Adrenal gland (tissue), 12 donors: Measurements from ENCODE around the gene EXOC4. TPM values are rescaled to one million over a fixed set of nuclear protein-coding genes. Genes with fewer than 3 reads are reported as not detected.

Experiments
- DNase-seq, 7 donors: peaks; one replicate each; pipeline ENCODE4 v3.0.0-alpha.2; 2019 to 2020
- H3K27ac ChIP-seq, 5 donors: fragments of 200-600 bp; sonication (generic) in 4 of 5; 1 replicate in 3 of 5; 2 replicates in 2 of 5; pipeline versions ENCODE4 v1.5.1 to v1.8.0; 2016 to 2020; ENCODE audit warnings: mild to moderate bottlenecking in 1 of 5
- H3K27me3 ChIP-seq: fragments of 200-600 bp; 2 replicates; pipeline ENCODE4 v1.8.0; 2021
- H3K36me3 ChIP-seq, 2 donors: fragments of 200-600 bp; replicated peaks in 1 of 2; 1 replicate in 1 of 2; 2 replicates in 1 of 2; pipeline versions ENCODE4 v1.5.1 to v1.8.0; 2018 to 2022
- H3K4me1 ChIP-seq, 2 donors: fragments of 200-600 bp; replicated peaks in 1 of 2; 1 replicate in 1 of 2; 2 replicates in 1 of 2; pipeline versions ENCODE4 v1.5.1 to v1.8.0; 2018 to 2021
- H3K4me3 ChIP-seq, 4 donors: fragments of 200-600 bp; sonication (generic) in 3 of 4; one replicate each; pipeline ENCODE4 v1.5.1; 2016 to 2018
- H3K9me3 ChIP-seq, 3 donors: fragments of 200-600 bp; sonication (generic) in 1 of 3; replicated peaks in 1 of 3; 1 replicate in 2 of 3; 2 replicates in 1 of 3; pipeline versions ENCODE4 v1.5.1 to v1.8.0; 2016 to 2021
- CTCF ChIP-seq, 6 experiments: fragments of 450-650 bp in 4 of 6; fragments of 200-600 bp in 2 of 6; sonication (generic) in 1 of 6; IDR thresholded peaks; 1 replicate in 5 of 6; 2 replicates in 1 of 6; pipeline versions ENCODE4 v1.5.1 to v1.8.0; 2016 to 2021; ENCODE audit warnings: antibody characterized with exemption in 6 of 6, mild to moderate bottlenecking in 2 of 6, moderate library complexity in 1 of 6
- POLR2A ChIP-seq, 2 donors: fragments of 450-650 bp; IDR thresholded peaks; one replicate each; pipeline ENCODE4 v1.6.1; 2017; ENCODE audit warnings: antibody characterized with exemption in 2 of 2, mild to moderate bottlenecking in 2 of 2, moderate library complexity in 1 of 2
- WGBS, 4 donors: extraction: QIAGEN DNeasy Blood & Tissue Kit in 2 of 4; methylation state at CpG; one replicate each; pipeline versions ENCODE4 v1.1.5 to v1.1.7; 2013 to 2017; 5-methylcytosine and 5-hydroxymethylcytosine counted together
- intact Hi-C, 2 donors: fragments of 100-400 bp; cut with DNase I; formaldehyde crosslinking; loops; one replicate each; pipeline versions ENCODE4 v1.14.1 to v1.15.0; 2022 to 2023
- polyA plus RNA-seq, 3 donors: library from polyadenylated mRNA; stranded (reverse); fragments of 200-250 nt in 2 of 3; fragments of 350-450 nt in 1 of 3; fragmentation: Illumina TruSeq in 1 of 3; extraction: RNeasy Lipid Tissue Mini Kit (QIAGEN cat#74804) in 1 of 3; gene quantifications; one replicate each; pipeline ENCODE4 v1.2.3, GENCODE V29; 2013 to 2014
- total RNA-seq, 9 donors: library from RNA; depleted of rRNA in 4 of 9; stranded (reverse); fragments of >200 nt in 4 of 9; fragments of 120-200 nt in 1 of 9; fragmentation: NEBNext Ultra II Directional in 1 of 9; extraction: Animal tissue kit (Norgen Biotek cat#: 25700) in 1 of 9; gene quantifications; one replicate each; pipeline versions ENCODE4 v1.1.0 to v1.2.4, GENCODE V29; 2013 to 2023
- donor health status: healthy with polysubstance abuse.
- donor health status: Bipolar disorder and iron deficiency.
- donor health status: DM: yes; HTN: yes; CAD: no.
- donor health status: DM: no; HTN: no; CAD: no.
- donor health status: DM: no; HTN: no; CAD: no.
- donor health status: DM: yes; HTN: yes; CAD: no.

The EXOC4 gene
- total and polyA plus RNA-seq, 12 donors: 12.5 to 93.8 (median 67.4) TPM

- intact Hi-C loops: no loop called here
- no peak overlapping the region for H3K27ac ChIP-seq
- TF ChIP-seq POLR2A (IDR thresholded peaks at IDR 0.05): no peak
- no peak for TF ChIP-seq CTCF (IDR thresholded peaks at IDR 0.05)
- 85 to 90% (median 86%) methylated on average over 9 of the region's 9 CpGs for WGBS, 4 donors
- no peak for DNase-seq
- H3K4me1 ChIP-seq: peaks cover 0 to 5% of the 10 kb centered on the region in 2 donors
- no peak overlapping the region for H3K4me3 ChIP-seq
- no peaks in the 10 kb centered on the region for H3K9me3 ChIP-seq
- no peaks in the 10 kb centered on the region for H3K36me3 ChIP-seq
- no peaks in the 10 kb centered on the region for H3K27me3 ChIP-seq
Measured at GRCh38 chr7:134030460-134030865, 777.6 kb downstream of the EXOC4 start.

- no peak for DNase-seq
- Histone ChIP-seq H3K4me3 (no peak overlapping the region), H3K27me3 (no peaks in the 10 kb centered on the region), H3K9me3 (no peaks in the 10 kb centered on the region), H3K36me3 (no peaks in the 10 kb centered on the region), H3K27ac (no peak overlapping the region), H3K4me1 (peaks cover 0 to 5% of the 10 kb centered on the region in 2 donors)
- WGBS, 4 donors: 74 to 88% (median 80%) methylated on average over 2 to 3 of the region's 3 CpGs
- intact Hi-C loops: no loop called here
- no peak for TF ChIP-seq CTCF (IDR thresholded peaks at IDR 0.05)
- no peak for TF ChIP-seq POLR2A (IDR thresholded peaks at IDR 0.05)
Measured at GRCh38 chr7:134031835-134032617, 779.1 kb downstream of the EXOC4 start.

GRCh38 chr7:134034652-134035051 is 781.8 kb downstream of the EXOC4 start:
- Histone ChIP-seq H3K9me3 (no peaks in the 10 kb centered on the region), H3K27ac (no peak overlapping the region), H3K4me3 (no peak overlapping the region), H3K36me3 (no peaks in the 10 kb centered on the region), H3K27me3 (no peaks in the 10 kb centered on the region), H3K4me1 (peaks cover 0 to 5% of the 10 kb centered on the region in 2 donors)
- intact Hi-C loops: no loop called here
- WGBS, 4 donors: 97 to 99% (median 98%) methylated on average over 3 of the region's 3 CpGs
- TF ChIP-seq CTCF (IDR thresholded peaks at IDR 0.05): no peak
- TF ChIP-seq POLR2A (IDR thresholded peaks at IDR 0.05): no peak
- no peak for DNase-seq

GRCh38 chr7:134037991-134038390 is 785.1 kb downstream of the EXOC4 start:
- no peaks in the 10 kb centered on the region for H3K4me1 ChIP-seq

More at GRCh38 chr7:134037991-134038390, 785.1 kb downstream of the EXOC4 start:
- intact Hi-C loops: no loop called here
- no peak for TF ChIP-seq CTCF (IDR thresholded peaks at IDR 0.05)
- no peak for TF ChIP-seq POLR2A (IDR thresholded peaks at IDR 0.05)
- H3K9me3 ChIP-seq: no peaks in the 10 kb centered on the region
- no peak for DNase-seq
- H3K36me3 ChIP-seq: no peaks in the 10 kb centered on the region
- WGBS, 4 donors: 94 to 99% (median 98%) methylated on average over 4 of the region's 4 CpGs
- H3K4me3 ChIP-seq: no peak overlapping the region
- no peak overlapping the region for H3K27ac ChIP-seq
- H3K27me3 ChIP-seq: no peaks in the 10 kb centered on the region
